Myocyte (in vitro differentiated cells): Measurements from ENCODE around the gene PPWD1. TPM values are rescaled to one million over a fixed set of nuclear protein-coding genes. Genes with fewer than 3 reads are reported as not detected.
"Not testable (repeated sequence)": the region's sequence is repeated elsewhere in the genome, so short reads cannot be mapped to it uniquely, and the experiment has no call there.

ENCODE experiments used
- DNase-seq: peaks from one replicate; pipeline ENCODE4 v3.0.0-alpha.2; 2012; ENCODE audit warnings: low read depth
- polyA plus RNA-seq: library from polyadenylated mRNA; unstranded; fragments of >200 nt; gene quantifications from one replicate; pipeline ENCODE4 v1.2.1, GENCODE V29; 2012; ENCODE audit warnings: missing spikeins
- total RNA-seq: library from RNA; depleted of rRNA; stranded (reverse); fragments of >200 nt; gene quantifications from 2 replicates; pipeline ENCODE4 v1.2.3, GENCODE V29; 2014

The PPWD1 gene
- 24.2 and 25.4 TPM in 2 replicates for total RNA-seq
- 13.4 TPM for polyA plus RNA-seq

DNA sequence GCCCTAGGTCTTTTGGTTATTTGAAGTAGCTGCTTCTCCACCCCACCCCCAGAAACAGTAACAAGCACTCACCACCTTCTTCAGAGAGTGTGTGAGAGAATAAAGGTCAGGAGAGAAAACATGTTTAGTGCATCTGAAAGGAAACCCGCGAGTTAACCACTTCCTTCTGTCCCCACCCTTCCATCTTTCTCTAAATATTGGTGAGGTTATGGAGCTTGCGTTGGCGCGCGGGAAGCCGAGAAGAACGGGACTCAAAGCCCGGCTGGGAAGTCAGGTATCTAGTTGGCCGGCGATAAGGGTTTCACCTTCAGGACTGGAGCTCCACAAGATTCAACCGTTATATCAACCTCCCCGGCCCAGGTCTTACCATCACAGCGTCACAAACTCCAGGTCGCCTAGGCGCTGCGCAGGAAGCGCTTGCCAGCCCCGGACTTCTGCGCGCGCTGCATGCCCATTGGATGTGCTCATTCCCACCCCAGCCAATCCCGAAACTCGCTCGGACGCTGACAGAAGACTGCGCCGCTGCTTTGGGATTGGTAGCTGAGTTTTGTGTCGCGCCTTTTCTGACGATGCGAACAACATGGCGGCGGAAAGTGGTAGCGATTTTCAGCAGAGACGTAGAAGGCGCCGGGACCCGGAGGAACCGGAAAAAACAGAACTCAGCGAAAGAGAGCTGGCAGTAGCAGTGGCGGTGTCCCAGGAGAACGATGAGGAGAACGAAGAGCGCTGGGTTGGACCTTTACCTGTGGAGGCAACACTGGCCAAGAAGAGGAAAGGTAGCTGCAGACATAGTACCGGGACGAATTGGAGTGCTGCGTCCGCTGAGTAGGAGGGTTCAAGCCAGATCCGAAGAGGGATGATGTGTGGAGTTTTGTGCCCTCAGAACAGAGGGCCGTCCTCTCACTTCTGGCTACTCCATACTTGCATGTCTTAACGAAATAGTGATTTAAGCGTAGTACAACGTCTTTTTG is at the start of gene PPWD1, which contains the start of gene CENPK:
TSS of gene PPWD1 (plus strand) at position 566 of the 971 bp plus-strand sequence. CDS start at position 581, 15 bp downstream.
TSS of gene CENPK (minus strand) at position 438 of the 971 bp plus-strand sequence. CDS start 8,261 bp downstream, outside the sequence.
- peak; percentile 97 for DNase-seq

DNA sequence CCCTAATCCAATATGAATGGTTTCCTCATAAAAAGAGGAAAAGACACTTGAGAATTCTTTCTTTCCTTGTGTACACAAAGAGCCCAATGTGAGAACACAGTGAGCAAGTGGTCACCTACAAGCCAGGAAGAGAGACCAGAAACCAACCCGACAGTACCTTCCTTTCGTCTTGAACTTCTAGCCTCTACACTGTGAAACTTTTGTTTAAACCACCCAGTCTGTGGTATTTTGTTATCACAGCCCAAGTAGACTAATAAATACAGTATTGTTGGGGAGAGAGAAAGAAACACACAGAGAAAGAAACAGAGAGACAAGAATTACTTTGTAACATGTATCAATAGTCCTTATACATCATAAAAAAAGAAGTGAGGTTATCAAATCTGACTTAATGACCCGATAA is 37.4 kb upstream of the PPWD1 start:
- no peak for DNase-seq

DNA sequence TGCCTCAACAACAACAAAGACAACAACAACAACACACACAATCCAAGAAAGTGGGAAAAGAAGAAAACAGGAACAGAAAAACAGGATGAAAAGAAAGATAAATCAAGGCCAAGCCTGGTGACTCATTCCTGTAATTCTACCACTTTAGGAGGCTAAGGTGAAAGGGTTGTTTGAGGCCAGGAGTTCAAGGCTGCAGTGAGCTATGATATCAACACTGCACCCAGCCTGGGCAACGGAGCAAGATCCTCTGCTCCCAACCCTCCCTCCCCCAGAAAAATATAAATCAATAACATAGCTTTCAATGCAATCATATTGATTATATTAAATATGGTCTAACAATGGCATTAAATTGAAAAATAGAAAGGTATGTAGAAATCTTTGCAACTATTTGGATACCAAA is 32.2 kb upstream of the PPWD1 start:
- DNase-seq, result no peak

DNA sequence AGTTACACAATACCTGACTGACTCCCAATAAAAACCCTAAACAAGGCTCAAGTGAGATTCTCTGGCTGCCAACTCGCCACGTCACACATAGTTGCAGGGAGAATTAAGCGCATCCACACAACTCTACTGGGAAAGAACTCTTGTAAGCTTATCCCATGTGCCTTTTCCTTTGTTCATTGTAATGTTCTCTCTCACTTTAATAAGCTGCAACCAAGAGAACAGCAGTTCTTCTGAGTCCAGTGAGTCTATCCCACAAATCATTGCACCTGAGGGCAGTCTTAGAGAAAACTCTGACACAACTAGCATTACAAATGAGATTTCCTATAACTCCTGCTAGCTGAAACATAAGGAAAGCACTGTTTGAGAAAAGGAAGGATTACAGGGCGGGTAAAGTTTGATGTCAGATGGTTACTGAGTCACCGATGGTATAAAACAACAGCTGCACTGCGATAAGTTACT is 27.5 kb upstream of the PPWD1 start:
- peak; percentile 61 for DNase-seq

DNA sequence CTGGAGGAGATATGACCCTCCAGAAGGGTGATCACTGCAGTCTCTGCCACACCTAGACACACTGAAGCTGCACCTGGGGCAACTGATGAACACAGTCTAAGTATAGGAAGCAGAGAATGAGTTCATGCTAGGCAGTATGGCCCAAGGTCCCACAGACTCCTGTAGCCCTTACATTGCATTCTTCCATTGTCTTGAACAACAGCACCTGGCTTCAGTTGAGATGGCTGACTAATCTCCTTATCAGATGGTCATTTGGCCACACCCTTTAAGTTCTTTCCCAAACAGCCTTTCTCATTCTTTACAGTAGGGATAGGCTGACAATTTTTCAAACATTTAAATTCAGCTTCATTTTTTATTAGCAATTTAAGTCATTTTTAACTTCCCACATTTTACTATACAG is 23.3 kb upstream of the PPWD1 start:
- no peak for DNase-seq

DNA sequence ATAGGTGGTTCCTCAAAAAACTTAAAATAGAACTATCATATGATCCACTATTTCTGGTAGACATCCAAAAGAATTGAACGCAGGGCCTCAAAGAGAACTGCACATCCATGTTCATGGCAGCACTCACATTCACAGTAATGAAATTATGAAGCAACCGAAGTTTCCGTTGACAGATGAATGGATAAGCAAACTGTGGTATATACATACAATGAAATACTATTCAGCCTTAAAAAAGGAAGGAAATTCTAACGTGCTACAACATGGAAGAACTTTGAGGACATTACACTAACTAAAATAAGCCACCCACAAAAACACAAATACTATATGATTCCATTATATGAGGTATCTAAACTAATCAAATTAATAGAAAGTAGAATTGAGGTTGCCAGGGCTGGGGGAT is 18.6 kb upstream of the PPWD1 start:
- DNase-seq, result no peak

DNA sequence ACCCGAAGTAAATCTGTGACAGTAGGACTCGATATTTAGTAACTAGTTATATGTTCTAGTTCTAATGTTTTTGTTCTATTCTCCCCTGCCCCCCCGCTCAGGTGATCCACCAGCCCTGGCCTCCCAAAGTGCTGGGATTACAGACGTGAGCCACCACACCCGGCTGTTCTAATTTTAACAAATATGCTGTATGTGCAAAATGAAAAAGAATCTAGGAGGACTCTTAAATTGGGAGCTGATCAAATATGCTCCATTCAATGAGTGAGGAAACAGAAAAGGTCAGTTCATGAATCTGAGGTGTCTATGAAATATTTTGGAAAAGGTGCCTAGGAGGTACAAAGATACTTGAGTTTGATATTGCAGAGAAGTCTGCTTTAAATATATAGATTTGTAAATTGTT is 17.0 kb upstream of the PPWD1 start:
- no peak for DNase-seq

DNA sequence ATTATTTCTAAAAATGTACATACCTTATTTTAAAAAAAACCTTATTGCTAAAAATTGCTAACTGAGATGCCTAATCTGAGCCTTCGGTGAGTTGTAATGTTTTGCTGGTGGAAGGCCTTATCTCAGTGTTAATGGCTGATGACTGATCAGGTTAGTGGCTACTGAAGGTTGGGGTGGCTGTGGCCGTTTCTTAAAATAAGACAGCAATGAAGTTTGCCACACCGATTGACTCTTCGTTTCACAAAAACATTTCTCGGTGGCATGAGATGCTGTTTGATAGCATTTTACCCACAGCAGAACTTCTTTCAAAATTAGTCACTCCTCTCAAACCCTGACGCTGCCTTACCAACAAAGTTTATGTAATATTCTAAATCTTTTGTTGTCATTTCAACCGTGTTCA is 14.8 kb upstream of the PPWD1 start:
- no peak for DNase-seq

DNA sequence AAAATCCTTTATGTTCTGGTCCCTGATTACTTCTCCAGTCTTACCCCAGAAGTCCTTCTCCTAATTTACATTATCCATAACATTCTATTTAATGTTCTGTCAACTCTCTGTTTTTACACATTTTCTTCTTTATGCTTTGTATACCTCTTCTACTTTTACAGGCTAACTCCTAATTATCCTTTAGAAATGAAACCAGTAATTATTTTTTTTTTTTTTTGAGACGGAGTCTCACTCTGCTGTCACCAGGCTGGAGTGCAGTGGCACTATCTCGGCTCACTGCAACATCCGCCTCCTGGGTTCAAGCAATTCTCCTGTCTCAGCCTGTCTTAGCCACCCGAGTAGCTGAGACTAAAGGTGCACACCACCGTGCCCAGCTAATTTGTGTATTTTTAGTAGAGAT is 9.2 kb upstream of the PPWD1 start:
- no peak for DNase-seq

DNA sequence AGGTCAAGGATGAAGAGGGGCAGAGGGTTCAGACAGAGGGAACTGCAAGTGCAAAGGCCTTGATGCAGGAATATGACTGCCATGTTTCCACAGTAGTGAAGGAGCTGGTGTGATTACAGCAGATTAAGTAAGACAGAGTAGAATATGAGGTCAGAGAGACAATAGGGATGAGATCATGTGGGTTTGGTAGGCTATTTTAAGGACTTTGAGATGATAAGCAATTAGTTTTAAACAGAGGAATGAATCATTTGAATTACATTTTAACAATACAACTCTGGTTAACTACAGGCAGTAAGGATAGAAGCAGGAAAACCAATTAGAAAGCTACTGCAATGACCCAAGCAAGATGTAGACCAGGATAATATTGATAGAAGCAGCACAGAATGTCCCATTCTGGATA is 7.8 kb upstream of the PPWD1 start:
- DNase-seq, result peak; percentile 14

DNA sequence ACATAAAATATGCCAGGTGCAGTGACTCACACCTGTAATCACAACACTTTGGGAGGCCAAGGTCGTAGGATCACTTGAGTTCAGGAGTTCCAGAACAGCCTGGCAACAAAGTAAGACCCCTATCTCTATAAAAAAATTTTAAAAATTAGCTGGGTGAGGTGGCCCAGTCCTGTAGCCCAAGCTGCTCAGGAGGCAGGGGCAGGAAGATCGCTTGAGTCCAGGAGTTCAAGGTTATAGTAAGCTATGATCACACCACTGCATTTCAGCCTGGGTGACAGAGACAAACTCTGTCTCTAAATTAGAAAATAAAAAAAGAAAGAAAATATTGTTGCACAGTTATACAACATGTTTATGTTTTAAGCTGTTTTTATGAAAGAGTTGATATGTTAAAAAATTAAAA is 6.9 kb upstream of the PPWD1 start:
- no peak for DNase-seq

DNA sequence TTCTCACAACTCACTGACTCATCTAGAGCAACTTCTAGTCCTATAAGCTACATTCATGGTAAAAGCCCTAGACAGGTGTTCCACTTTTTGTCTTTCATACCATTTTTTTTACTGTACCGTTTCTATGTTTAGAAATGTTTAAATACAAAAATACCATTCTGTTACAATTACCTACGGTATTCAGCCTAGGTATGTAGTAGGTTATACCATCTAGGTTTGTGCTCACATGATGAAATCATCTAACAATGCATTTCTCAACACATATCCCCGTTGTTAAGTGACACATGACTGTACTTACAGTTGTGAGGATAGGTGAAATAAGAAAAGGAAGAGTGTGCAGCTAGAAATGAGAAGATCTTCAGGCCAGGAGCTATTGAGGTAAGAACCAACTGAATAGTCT is 6.4 kb upstream of the PPWD1 start:
- no peak for DNase-seq

DNA sequence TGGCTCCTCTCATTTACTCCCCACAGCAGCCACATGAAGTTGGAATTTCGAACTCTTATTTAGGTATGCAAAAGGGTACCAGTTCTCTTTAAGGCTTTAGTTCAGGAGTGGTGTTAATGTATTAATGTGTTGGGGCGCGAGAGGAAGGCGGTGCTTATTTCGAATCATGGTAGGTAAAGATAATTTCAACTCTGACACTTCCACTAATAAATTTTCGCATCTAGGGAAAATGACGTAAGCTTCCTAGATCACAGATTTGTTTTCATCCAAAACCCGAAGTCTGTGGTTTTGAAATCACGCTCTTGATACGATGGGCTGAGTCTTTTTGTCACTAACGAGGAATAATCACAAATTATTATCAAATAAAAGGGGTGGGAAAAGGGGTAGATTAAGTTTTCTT is 681 bp downstream of the PPWD1 start:
- no peak for DNase-seq

DNA sequence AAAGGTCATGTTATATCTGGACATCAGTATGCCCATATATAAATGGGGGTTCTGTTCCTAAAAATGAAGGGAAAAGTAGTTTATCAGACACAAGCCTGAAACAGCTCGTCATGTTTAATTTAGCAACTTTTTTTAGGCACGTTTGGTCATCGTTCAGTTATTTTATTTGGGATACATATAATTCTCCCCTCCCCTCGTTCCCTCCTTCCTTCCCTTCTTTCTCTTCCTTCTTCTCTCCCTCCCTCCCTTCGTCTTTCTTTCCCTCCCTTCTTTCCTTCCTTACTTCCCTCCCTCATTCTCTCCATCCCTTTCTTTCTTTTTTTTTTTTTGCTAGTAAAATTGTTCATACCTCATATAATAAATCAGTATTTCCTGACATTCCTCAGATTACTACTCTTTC is 3.4 kb downstream of the PPWD1 start:
- no peak for DNase-seq

DNA sequence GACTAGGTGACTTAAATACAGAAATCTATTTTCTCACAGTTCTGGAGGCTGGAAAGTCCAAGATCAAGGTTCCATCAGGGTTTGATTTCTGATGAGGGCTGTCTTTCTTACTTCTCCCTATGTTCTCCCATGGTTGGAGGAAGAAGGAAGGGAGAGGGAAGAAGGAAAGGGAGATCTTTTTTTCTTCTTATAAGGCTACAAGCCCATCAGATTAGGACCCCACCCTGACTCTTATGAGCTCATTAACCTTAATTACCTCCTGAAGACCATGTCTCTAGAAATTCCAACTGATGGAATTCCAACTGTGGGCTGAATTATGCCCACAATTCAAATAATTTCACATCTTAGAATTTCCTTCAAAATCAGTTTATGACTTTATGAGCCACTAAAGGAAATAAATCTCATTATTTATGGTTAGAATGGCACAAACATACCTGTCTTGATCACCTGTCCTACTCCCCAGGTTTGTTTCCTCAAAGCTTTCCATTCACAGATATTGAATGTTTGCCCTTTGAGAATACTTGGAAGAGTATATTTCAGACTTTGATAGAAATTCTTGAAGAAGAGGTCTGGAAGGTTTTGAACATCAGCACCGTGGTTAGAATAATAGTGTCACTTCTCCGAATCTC is 7.6 kb downstream of the PPWD1 start:
- no peak for DNase-seq

DNA sequence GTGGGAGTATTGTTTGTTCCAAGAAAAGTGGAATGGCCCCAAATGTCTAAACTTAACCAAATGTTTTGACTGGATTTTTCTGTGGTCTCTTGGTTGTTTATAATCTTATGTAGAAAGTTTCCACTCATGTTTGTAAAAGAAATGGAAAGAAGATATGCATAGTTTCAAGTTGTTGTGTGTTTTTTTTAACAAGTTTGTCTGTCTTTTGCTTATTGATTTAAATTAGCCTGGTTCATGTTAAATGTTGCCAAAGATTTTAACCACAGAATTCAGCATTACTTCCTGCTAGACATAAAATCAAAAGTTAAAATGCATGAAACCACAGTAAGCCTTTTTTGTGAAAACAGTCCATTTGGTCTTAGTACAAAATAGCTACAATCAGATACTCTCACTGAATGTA is 14.0 kb downstream of the PPWD1 start:
- no peak for DNase-seq

DNA sequence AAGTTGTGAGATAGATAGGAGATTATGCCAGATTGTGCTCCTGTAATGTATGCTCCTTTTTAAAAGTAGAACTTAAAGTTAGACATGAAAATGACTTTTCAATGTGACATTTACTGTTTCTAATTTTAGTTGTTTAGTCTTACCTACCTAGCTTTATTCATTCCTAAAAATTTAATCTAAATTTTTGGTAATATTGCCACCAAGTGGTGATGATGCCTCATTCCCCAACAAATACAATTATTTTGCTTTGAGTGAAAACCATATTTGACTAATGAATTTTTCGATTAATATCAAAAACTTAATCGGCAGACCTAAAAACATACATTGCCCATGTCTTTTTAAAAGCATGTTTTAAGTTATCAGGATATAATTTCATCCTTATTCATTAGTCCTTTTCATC is 25.6 kb downstream of the PPWD1 start:
- no peak for DNase-seq

DNA sequence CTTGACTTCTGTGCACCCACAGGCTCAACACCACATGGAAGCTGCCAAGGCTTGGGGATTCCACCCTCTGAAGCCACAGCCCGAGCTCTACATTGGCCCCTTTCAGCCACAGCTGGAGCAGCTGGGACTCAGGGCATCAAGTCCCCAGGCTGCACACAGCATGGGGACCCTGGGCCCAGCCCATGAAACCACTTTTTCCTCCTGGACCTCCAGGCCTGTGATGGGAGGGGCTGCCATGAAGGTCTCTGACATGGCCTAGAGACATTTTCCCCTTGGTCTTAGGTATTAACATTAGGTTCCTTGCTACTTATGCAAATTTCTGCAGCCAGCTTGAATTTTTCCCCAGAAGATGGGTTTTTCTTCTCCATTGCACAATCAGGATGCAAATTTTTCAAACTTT is 38.7 kb downstream of the PPWD1 start:
- not testable (repeated sequence) for DNase-seq

DNA sequence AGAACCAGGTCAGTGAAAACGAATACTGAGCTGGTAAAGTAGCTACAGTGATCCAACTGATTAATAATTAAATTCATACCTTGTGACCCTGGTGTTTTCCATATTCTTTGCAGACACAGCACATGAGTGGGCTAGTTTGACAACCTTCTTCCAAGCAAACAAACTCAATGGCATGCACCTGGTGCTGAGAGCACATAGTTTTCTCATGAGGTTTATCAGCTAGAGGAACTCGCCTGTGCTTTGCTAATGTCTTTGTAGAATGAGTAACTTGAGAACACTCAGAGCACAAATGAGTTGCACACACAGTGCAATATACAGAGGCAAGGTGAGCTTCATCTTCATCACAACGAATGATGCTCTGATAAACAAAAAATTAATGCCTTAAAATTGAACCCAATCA is 48.4 kb downstream of the PPWD1 start:
- no peak for DNase-seq

DNA sequence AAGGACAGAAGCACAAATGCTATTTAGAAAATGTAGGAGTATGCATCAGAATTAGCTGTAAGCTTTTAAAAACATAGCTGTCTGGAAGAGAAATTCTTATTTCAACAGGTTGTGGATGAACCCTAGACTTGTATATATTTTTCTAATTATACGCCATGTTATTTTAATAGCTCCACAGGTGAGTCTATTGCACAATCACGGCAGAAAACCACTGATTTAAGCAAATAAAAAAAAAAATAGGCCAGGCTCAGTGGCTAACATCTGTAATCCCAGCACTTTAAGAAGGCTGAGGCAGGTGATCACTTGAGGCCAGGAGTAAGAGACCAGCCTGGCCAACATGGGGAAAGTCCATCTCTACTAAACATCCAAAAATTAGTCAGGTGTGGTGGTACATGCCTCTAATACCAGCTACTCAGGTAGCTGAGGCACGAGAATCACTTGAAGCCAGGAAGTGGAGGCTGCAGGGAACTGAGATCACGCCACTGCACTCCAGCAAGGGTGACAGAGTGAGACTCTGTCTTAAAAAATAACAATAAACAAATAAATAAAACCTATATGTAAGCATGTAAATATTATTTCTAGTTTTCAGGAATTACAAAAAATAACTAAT is 49.3 kb downstream of the PPWD1 start:
- no peak for DNase-seq

DNA sequence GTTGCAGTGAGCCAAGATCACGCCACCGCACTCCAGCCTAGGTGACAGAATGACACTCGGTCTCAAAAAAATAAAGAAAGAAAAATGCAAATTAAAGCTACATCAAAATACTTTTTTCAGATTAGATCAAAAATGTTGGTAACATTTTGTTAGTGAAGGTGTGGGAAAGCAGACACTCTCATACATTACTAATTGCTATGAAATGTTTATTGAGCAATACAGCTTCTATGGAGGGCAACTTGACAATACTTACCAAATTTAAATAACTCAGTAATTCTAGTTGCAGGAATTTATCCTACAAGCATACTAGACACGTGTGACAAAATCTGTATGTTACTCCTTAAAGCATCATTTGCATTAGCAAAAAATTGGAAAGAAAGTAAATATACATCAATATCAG is 56.9 kb downstream of the PPWD1 start:
- DNase-seq, result no peak

DNA sequence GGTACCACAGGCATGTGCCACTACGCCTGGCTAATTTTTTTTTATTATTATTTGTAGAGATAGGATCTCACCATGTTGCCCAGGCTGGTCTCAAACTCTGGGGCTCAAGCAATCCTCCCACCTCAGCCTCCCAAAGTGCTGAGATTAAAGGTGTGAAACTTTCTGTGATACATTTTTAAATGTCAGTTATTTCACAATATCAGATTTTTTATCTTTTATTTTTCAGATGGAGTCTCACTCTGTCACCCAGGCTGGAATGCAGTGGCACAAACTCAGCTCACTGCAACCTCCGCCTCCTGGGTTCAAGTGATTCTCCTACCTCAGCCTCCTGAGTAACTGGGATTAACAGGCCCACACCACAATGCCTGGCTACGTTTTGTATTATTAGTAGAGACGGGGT is 58.9 kb downstream of the PPWD1 start:
- DNase-seq, result not testable (repeated sequence)
